ENCODE measurements around the gene TEX19.

DNA sequence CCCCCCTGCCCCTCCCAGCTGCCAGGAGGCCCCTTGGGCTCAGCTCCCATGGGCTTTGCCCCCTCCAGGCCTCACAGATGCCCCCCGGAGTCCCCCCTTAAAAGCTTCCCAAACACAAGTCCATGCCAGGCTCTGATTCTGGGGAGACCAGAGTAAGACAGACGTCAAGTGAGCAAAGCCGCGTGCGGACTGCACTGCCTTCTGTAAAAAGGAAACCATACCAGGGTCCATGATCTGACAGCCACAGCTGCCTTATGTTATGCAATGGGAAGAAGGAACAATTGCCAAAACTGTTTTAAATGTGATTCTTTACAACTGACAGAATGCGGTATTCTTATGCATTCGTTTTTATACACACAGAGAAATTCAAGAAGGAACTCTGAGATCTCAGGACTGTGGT is 41.2 kb downstream of the TEX19 start:
- no peak for TF ChIP-seq SP1 (IDR thresholded peaks at IDR 0.05)
- no peak for TF ChIP-seq FOXM1 (IDR thresholded peaks at IDR 0.05; ENCODE audit: borderline replicate concordance)
- no peak for TF ChIP-seq ZNF384 (IDR thresholded peaks at IDR 0.05)
- TF ChIP-seq ARNT (IDR thresholded peaks at IDR 0.05): no peak
- no peak for TF ChIP-seq TARDBP (IDR thresholded peaks at IDR 0.05)
- no peak for TF ChIP-seq SUZ12 (IDR thresholded peaks at IDR 0.05)
- no peak for TF ChIP-seq CTBP1 (IDR thresholded peaks at IDR 0.05; ENCODE audit: borderline replicate concordance)
- TF ChIP-seq, protein P1, sequence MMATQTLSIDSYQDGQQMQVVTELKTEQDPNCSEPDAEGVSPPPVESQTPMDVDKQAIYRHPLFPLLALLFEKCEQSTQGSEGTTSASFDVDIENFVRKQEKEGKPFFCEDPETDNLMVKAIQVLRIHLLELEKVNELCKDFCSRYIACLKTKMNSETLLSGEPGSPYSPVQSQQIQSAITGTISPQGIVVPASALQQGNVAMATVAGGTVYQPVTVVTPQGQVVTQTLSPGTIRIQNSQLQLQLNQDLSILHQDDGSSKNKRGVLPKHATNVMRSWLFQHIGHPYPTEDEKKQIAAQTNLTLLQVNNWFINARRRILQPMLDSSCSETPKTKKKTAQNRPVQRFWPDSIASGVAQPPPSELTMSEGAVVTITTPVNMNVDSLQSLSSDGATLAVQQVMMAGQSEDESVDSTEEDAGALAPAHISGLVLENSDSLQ (IDR thresholded peaks at IDR 0.05): no peak
- no peak for TF ChIP-seq LEF1 (IDR thresholded peaks at IDR 0.05; ENCODE audit: borderline replicate concordance)
- no peak for TF ChIP-seq NFRKB (IDR thresholded peaks at IDR 0.05)
- TF ChIP-seq BHLHE40 (IDR thresholded peaks at IDR 0.05; ENCODE audit: borderline replicate concordance): no peak
- TF ChIP-seq L3MBTL2 (conservative IDR thresholded peaks at IDR 0.05): no peak
- TF ChIP-seq FOXK2 (IDR thresholded peaks at IDR 0.05): no peak
- no peak for TF ChIP-seq FOXA1 (IDR thresholded peaks at IDR 0.05)

Data from HEK293T (cell line).